Measurements from ENCODE around the gene EMID1.
"Not testable (repeated sequence)": the region's sequence is repeated elsewhere in the genome, so short reads cannot be mapped to it uniquely, and the experiment has no call there.

Gene EMID1

DNA sequence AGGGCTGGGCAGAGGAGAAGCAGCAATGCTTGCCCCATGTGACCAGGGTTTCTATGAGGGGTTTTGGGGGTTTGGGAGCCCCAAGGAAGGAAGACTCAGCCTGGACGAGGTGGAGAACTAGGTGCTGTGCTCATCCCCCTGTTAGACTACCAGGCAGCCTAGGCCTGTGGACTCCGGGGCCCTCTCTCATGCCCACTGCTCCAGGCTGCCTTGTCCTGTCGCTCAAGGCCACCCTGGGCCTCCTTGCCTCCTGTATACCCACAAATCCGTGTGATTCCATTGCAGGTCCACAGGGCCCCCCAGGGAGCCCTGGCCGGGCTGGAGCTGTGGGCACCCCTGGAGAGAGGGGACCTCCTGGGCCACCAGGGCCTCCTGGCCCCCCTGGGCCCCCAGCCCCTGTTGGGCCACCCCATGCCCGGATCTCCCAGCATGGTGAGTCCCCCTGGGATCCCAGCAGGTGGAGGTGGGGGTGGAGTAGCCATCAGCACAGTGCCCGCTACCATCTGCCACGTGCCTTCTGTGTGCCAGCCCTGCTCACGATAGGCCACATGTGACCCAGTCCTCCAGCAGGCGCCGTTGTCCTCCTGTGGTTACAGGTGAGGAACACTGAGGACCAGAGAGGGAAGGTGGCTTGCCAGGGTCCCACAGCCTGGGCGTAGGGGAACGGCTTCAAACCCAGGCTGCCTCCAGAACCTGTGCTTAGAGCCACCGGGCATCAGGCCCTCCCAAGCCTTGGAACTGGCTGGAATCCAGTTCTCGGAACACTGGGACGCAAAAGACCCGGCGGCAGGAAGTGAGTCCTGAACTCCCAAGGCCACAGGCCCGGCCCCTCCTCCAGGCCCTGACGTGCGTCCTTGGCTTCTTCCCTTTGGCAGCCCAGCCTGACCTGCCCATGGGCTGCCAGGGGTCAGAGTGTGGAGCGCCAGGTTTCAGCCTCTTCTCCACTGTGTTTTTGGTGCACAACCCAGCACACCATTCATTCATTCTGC, 26.6 kb downstream of the EMID1 start:
- no peak for DNase-seq

DNA sequence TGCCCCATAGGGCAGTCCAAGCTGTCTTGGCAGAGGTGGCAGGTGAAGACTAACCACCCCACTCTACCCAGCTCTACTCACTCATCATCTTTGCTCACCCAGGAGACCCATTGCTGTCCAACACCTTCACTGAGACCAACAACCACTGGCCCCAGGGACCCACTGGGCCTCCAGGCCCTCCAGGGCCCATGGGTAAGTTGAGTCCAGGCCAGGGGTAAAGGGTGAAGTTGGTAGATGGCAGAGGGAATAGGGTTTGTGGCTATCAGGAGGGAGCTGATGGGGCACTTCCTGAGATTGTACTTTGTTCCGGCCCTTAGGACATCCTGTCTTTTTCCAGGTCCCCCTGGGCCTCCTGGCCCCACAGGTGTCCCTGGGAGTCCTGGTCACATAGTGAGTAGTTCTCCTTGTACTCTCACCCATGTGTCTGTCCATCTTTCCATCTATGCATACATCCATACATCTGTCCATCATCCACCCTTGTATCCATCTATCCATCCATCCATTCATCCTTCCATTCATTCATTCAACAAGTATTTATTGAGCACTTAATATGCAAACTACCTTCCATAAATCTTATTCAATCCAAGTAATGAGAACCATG, 27.7 kb downstream of the EMID1 start:
- no peak for DNase-seq

DNA sequence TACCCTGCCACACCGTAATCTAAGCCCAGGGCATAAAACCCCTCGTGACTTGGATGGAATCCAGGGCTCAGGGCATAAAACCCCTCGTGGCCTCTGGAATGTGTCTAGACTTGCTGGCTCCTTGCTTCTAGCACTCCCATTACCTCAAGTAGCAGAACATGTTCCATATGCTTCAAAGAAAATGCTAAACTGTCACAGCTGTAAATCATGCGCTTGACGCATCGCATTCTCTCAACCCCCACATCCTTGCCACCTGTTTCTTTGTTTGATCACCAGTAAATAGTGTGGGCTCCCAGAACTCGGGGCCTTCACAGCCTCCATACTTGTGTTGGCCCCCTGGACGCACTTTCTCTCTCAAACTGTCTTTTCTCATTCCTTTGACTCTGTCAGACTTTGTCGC, 34.8 kb downstream of the EMID1 start:
- not testable (repeated sequence) for DNase-seq

DNA sequence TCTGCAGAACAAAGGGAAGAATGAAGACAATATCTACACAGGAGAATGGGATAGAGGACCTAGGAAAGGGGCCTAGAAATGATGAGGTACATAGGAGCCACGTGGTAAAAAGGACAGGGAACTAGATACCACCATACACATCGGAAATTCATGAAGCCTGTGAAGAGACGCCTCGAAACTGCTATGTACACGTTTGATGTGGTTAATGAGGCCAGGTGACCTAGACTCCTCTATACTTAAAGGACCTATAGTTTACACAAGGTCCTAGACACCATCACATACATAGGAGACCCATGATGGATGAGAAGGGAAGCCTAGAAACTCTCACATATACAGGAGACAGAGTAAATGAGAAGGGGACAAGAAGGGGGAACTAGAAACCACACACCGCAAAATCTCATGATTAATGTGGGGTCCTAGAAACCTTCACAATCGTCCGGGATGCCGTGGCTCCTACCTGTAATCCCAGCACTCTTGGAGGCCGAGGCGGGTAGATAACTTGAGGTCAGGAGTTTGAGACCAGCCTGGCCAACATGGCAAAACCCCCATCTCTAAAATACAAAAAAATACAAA, 38.3 kb downstream of the EMID1 start:
- no peak for DNase-seq

DNA sequence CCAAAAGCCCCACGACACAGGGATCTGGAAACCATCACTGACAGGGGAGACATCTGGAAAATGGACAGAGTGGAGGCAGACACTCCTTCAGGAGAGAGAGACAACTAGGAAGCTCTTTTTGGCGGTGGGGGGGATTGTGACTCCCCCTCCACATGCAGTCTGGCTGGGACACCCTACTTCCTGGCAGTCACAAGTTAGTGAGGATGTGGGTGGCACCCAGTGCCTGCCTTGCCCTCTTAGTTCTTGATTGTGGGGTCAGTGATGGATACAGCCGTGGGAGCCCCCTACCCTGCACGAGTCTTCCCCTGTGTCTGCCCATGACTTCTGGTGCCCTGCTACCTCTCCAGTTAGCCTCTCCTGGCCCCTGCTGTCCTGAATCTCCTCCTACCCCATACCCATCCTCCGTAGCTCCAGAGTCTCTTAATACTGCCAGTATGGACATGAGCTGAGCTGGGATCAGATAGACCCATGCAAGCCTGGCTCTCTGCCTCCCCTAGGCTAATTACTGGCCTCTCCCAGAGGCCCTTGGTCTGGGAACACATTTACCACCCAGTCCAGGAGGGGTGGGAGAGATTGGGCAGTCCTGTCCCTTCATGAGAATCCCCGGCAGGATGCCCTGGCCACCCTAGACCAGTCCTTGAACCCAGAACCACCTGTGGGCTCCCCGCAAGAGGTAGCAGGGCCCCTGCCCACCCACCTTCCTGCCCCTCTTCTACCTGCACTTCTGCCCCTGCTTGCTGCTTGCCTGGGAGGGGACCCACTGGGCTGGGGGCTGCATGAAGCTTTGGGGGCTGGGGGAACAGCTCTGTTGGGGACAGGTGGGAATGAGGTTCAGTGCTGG, 39.3 kb downstream of the EMID1 start:
- no peak for DNase-seq

DNA sequence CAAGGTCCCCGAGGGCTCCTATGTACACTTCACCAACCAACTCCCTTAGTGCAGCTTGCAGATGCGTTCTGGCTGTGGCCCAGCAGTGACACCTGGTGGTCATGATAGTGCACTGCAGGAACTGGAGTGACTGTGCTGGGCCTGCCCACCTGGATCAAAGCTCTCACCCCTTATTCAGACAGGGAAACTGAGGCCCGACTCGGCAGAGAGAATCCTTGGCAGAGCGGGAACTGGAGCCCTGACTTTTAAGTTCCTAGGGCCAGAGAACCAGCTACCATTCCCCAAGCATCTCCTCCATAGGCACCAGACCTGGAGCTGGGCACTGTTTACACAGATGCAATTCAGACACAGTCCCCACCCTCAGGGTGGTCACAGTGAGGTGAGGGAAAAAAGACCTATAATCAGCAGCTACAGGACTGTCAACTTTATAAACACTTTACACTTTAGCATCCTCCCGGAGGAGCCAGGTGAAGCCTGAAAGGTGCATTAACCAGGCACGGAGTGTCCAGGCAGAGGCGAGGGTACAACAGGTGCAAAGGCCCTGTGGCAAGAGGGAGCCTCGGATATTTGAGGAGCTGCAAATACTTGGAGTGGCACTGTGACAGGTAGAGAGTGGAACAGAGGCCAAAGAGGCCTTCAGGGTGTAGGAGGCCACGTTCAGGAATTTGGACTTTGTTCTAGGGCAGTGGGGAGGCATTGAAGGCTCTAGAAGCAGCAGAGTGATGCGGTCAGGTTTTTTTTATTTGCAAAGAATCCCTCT, 40.1 kb downstream of the EMID1 start:
- peak; percentile 51 for DNase-seq

DNA sequence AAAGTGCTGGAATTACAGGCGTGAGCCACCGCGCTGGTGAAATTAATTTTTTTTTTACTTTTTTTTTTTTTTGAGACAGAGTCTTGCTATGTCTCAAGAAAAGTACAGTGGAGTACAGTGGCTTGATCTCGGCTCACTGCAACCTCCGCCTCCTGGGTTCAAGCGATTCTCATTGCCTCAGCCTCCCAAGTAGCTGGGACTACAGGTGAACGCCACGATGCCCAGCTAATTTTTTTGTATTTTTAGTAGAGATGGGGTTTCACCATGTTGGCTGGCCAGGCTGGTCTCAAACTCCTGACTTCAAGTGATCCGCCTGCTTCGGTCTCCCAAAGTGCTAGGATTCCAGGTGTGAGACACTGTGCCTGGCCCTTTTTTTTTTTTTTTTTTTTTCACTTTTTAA, 42.2 kb downstream of the EMID1 start:
- not testable (repeated sequence) for DNase-seq

DNA sequence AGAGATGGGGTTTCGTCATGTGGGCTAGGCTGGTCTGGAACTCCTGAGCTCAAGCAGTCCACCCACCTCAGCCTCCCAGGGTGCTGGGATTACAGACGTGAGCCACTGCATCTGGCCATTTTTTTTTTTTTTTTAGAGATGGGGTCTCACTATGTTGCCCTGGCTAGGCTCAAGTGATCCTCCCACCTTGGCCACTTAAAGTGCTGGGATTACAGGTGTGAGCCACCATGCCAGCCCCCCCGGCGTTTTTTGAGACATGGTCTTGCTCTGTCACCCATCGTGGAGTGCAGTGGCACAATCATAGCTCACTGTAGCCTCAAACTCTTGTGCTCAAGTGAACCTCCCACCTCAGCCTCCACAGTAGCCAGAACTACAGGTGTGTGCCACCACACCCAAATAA, 45.6 kb downstream of the EMID1 start:
- DNase-seq: no peak

DNA sequence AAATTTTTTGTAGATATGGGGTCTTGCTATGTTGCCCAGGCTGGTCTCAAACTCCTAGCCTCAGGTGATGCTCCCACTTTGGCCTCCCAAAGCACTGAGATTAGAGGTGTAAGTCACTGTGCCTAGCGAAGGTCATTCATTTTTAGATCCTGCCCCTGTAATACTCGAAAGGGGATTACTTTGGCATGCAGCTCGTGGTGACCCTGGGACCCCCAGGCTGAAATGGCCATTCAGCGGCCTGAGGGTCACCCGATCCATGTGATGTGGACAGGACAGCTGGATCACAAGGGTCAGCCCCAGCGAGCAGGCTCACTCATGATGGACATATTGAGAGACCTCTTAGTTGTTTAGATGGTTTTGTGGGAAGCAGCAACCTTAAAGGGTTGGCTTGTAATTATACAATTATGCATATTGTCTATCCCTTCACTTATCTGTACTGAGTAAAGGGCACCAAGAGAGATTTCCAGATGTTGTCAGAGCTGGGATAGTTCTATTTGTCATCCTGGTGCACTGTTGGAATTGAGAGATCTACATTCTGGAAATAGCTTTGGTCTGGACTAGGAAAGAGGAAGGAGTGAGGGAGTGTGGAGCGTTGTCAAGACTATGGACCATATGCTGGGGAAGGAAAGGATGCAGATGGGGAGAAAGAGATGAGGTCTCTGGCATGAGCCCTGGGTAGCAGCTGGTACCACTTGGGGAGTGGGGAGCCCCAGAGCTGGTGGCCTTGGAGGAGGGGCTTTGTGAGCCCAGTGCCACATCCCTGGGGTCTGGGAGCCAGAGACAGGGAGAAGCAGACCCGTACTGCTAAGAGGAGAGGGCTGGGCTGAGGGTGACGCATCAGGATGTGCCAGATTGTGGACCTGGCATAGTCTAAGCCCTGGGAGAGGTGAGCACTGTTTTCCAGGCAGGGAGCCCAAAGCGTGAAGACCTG, 46.5 kb downstream of the EMID1 start:
- no peak for DNase-seq

DNA sequence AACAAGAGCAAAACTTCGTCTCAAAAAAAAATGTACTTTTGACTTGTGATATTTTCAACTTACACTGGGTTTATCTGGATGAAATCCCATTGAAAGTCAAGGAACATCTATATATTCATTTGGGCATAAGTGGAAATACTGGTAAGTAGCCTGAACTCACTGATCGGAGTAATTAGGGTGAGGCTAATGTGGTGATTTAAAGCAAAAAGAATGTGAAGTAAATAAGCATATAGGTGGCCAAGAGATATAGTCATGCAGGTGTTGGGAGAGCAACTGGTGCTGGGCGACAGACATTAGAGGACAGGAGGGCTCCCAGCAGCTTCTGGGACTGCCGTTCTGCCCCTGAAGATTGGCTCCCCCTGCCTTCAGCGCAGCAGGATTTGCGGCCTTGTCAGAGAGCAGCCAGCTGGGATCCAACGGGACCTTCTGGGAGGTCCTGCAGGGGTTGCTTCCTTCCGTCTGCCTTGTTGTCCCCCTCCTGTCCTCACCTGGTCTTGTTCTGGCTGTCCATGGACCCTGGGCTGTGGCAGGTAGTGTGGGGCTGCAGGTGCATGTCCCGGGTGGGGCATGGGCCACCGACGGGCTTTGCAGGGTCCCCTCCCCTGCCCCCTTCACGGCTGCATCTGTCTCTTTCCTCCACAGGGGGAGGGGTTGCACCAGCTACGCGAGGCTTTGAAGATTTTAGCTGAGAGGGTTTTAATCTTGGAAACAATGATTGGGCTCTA, 48.0 kb downstream of the EMID1 start:
- DNase-seq: no peak

DNA sequence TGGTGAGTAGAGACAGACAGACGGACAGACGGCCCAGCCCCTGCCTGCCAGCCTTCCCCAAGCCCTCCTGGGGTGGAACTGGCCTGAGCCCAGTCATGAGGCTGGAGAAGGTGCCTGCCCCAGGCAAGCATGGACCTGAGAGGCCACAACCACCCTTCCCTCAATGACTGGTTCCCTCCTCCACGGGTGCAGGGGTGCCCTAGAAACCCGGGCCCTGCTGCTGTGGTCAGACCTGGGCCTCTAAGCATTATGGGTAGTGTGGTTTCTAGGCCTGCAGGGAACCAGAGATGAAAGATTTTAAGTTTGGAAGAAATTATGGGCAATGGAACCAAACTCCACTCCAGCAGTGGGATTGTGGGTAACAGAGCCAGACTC, 48.6 kb downstream of the EMID1 start:
- DNase-seq: no peak

DNA sequence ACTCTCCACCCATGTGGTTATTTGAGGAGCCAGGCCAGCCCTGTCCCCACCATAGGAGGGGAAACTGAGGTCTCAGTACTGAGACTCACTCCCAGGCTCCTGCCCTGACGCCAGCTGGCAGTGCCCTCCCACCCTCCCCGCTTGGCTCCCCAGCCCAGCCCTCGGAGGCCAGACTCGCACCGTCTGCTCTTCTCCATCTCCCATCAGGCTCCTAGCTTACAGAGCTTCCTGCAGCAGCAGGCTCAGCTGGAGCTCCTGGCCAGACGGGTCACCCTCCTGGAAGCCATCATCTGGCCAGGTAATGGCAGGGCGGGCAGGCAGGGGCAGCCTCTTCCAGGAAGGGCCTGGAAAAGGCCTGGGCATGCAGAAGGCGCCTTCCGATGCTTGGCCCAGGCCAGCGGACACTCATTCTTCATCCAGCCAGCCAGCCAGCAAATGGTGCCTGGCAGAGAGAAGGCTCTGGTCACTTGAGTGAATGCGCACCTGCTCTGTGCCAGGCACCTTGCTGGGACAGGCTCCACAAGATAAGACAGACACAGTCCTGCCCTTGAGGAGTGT, 49.4 kb downstream of the EMID1 start:
- no peak for DNase-seq

DNA sequence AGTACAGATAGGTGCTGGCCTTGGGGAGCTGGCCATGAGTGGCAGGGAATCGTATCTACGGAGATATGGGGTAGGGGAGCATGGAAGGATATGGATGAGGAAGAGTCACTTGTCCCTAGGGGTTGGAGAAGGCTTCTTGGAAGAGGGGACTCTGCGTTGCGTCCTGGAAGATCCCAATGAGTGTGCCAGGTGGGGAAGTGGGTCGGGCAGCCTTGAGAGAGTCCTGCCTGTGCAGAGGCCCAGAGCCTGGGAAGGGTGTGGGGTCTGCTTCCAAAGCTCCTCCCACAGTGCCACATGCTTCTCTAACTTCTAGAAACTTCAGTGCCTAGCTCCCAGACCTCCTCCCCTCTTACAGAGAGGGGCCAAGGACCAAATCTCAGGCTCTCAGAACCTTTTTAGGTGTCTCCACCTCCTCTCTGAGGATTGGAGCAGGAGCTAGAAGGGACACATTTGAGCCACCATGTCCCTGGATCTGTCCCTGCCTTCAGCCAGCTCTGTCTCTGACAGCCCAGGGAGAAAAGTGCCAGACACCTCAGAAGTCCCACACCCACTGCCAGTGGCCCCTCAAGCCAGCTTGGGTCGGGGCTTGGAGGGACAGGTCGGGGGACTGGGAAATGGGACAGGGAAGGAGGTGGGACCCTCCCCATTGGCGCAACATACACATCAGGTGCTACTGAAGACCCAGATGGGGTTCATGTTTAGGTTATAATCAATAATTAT, 51.1 kb downstream of the EMID1 start:
- DNase-seq: no peak

DNA sequence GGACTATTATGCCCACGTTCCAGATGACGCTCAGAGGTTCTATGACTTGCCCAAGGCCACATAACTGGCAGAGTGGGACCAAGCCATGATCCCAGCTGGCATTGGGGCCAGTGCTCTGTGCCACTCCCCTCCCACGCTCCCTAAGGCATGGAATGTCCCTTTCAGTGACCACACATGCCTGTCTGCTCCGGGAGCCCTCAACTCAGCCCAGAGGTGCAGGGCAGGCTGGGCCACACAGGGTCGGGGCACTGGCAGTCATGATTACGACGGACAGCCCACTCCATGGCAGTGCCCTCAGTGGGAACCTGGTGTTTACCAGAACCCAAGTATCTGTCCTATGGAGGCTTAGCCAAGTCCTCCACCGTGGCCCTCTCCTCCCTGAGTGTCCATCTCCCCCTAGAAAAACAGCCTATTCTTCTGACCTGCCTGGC, 52.1 kb downstream of the EMID1 start:
- DNase-seq: no peak

DNA sequence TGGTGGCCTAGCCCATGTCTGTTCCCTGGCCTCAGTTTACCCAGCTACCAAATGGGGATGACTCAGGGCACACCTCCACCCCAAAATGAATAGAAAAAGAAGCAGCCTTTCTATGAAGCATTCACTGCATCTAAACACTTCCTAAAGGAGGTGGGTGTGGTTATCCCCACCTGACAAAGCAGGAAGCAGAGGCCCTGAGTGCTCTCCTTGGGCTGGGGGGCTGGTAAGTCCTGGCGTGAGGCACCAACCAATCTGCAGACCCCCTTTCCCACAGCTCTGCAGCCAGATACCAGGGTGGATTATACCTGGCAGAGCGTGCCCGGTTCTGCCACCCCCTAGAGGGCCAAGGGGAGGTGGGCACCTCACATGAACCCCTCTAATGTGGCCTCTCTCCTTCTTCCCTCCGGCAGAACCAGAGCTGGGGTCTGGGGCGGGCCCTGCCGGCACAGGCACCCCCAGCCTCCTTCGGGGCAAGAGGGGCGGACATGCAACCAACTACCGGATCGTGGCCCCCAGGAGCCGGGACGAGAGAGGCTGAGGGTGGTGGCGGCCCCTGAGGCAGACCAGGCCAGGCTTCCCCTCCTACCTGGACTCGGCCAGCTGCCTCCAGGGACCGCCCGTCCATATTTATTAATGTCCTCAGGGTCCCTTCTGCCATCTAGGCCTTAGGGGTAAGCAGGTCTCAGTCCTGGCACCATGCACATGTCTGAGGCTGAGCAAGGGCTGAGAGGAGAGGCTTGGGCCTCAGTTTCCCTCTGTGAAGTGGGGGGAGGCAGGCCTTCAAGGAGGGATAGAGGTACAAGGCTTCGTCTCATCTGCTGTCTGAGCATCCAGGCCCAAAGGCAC, 52.9 kb downstream of the EMID1 start:
- DNase-seq: no peak

DNA sequence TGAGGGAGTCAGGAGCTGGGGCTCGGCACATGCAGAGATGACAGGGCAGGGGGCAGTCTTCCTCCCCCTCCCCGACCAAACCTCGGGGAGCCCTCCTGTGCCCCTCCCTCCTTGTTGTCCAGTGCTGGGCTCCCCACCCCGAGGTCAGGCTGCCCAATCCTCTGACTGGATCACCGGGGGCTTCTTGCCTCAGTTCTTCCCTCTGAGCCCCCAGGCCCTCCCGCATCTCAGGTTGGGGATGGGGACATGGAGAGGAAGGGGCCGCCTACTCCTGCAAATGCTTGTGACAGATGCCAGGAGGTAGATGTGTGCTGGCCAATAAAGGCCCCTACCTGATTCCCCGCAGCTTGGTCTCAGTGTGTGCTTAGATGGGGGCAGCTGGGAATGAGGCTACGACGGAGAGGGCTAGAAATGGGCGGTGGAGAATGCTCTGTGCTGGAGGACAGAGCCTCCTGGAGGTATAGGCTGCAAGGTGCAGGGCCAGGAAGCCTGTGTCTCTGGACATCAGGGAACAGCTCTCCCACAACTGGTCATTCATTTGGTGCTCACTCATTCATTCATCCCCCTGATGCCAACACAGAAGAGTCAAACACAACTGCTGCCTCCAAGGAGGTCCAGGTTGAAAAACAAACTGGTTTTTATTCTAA, 53.7 kb downstream of the EMID1 start:
- DNase-seq: no peak

DNA sequence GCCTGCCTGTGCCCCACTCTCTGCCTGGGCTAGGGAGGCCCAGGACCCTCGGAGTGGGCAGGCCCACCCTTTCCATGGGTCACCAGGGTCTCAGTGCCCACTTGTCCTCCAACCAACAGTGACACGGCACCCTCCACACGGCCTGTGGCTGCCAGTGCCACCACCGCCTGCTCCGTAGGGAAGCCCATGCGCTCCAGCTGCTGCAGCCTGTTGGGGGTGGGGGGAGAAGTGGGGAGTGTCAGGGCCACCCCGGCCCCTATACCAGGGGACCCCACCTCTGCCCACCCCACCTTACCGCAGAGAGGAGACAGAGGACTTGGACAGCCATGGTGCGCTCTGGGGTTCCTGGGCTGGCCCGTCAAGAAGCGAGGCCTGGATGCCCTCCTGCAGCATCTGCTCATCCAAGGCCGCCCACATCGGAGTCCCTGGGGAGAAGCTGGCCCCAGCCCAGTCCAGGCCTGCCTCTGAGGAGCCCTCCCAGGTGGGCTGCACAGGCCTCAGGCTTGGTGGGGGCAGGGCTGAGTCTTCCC, 54.4 kb downstream of the EMID1 start:
- DNase-seq: no peak
